GM10248 (cell line): ENCODE measurements around the gene KRT80.

ENCODE experiments used
- CTCF ChIA-PET: fragments of 300-600 bp; sonication (Branson Sonifier 250); formaldehyde crosslinking; extraction: SDS; loops from one replicate; lab custom pipeline; 2021; ENCODE audit warnings: antibody characterized with exemption; lab: Yijun Ruan, JAX
- POLR2A ChIA-PET: fragments of 350-650 bp; sonication (Branson Sonifier 250); formaldehyde crosslinking; extraction: SDS; loops from one replicate; lab custom pipeline; 2020; ENCODE audit warnings: antibody characterized with exemption; lab: Yijun Ruan, JAX
- DNase-seq: peaks from one replicate; pipeline ENCODE4 v3.0.0; 2012; ENCODE audit errors: extremely low spot score
- CTCF ChIP-seq: IDR thresholded peaks from 2 replicates; pipeline ENCODE4 v1.5.1; 2012; ENCODE audit warnings: mild to moderate bottlenecking, low read depth; ENCODE audit errors: extremely low read depth, missing control alignments, control extremely low read depth

The KRT80 gene

GRCh38 chr12:52120951-52121823 lies 70.6 kb downstream of the KRT80 start:
- ChIA-PET CTCF (interaction anchor here (0.8 to 6.0 kb wide), 22 partner anchors 11 to 876 kb away, joined by 3 to 186 read pairs (median 4); partner anchors contain the start of genes ATG101 and TAMALIN), POLR2A (no interaction called here)
- peak; percentile 5 for DNase-seq
- TF ChIP-seq CTCF, result no peak

GRCh38 chr12:52119398-52120254 lies 72.2 kb downstream of the KRT80 start:
- ChIA-PET POLR2A (no interaction called here), CTCF (interaction anchor here (0.7 to 5.3 kb wide), 18 partner anchors 9 to 802 kb away, joined by 3 to 157 read pairs (median 6); partner anchors contain the start of gene ATG101)
- peak; percentile 71 for DNase-seq
- peak; percentile 83 for TF ChIP-seq CTCF
